ENCODE measurements around the gene ZBTB7B.

GRCh38 chr1:154962156-154962749, 40.3 kb upstream of the ZBTB7B start:
- TF ChIP-seq KDM1A (IDR thresholded peaks at IDR 0.05; ENCODE audit: low read depth) (no peak), EP300 (IDR thresholded peaks at IDR 0.05) (no peak), E2F6 (IDR thresholded peaks at IDR 0.05; ENCODE audit: borderline replicate concordance, low read depth) (no peak)

Data from A549 (cell line).